GM12801 (cell line): ENCODE results near the gene PCDHGB2.
"Not testable (repeated sequence)": the region's sequence is repeated elsewhere in the genome, so short reads cannot be mapped to it uniquely, and the experiment has no call there.

Experiments used
- TF ChIP-seq, protein P1 (sequence below): IDR thresholded peaks from one replicate; pipeline ENCODE4 v1.5.1; 2011; ENCODE audit warnings: control low read depth; ENCODE audit not compliant: insufficient read length; ENCODE audit errors: extremely low read depth

PCDHGB2 gene

DNA sequence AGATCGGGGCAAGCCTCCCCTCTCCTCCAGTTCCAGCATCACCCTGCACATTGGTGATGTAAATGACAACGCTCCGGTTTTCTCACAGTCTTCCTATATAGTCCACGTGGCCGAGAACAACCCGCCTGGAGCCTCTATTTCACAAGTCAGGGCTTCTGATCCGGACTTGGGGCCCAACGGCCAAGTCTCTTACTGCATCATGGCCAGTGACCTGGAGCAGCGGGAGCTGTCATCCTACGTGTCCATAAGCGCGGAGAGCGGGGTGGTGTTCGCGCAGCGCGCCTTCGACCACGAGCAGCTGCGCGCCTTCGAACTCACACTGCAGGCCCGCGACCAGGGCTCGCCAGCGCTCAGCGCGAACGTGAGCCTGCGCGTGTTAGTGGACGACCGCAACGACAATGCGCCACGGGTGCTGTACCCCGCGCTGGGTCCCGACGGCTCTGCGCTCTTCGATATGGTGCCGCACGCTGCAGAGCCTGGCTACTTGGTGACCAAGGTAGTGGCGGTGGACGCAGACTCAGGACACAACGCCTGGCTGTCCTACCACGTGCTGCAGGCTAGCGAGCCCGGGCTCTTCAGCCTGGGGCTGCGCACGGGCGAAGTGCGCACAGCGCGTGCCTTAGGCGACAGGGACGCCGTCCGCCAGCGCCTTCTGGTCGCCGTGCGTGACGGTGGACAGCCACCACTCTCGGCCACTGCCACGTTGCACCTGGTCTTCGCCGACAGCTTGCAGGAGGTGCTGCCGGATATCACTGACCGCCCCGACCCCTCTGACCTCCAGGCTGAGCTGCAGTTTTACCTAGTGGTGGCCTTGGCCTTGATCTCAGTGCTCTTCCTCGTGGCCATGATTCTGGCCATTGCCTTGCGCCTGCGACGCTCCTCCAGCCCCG is 29.6 kb downstream of the PCDHGB2 start:
- TF ChIP-seq, protein P1, sequence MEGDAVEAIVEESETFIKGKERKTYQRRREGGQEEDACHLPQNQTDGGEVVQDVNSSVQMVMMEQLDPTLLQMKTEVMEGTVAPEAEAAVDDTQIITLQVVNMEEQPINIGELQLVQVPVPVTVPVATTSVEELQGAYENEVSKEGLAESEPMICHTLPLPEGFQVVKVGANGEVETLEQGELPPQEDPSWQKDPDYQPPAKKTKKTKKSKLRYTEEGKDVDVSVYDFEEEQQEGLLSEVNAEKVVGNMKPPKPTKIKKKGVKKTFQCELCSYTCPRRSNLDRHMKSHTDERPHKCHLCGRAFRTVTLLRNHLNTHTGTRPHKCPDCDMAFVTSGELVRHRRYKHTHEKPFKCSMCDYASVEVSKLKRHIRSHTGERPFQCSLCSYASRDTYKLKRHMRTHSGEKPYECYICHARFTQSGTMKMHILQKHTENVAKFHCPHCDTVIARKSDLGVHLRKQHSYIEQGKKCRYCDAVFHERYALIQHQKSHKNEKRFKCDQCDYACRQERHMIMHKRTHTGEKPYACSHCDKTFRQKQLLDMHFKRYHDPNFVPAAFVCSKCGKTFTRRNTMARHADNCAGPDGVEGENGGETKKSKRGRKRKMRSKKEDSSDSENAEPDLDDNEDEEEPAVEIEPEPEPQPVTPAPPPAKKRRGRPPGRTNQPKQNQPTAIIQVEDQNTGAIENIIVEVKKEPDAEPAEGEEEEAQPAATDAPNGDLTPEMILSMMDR: no peak

DNA sequence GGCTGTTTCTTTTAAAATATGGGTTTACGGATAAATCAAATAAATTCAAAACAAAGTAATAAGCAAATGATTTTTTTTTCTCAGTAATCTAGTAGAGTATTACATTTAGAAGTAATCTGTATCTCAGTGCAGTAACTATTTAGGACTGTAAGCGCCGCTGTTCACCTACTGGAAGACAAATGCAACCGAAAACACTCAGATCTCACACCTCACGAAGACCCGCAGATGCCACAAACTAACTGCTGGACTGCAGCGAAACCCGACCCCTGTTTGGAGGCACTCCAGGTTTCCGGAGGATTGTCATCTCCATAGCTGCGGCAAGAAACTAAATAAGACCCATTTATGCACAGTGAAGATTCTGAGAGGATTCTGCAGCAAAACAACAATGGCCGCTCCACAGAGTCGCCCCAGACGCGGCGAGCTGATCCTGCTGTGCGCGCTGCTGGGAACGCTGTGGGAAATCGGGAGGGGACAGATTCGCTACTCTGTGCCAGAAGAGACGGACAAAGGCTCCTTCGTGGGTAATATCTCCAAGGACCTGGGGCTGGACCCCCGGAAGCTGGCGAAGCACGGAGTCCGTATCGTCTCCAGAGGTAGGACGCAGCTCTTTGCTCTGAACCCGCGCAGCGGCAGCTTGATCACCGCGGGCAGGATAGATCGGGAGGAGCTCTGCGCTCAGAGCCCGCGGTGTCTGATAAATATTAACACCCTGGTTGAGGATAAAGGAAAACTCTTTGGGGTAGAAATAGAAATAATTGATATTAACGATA is 32.8 kb downstream of the PCDHGB2 start, which contains the start of gene PCDHGA8:
PCDHGA8 (plus strand) TSS at position 205 of the 770 bp plus-strand sequence; CDS start at position 386, 181 bp downstream.
- TF ChIP-seq, protein P1: no peak

DNA sequence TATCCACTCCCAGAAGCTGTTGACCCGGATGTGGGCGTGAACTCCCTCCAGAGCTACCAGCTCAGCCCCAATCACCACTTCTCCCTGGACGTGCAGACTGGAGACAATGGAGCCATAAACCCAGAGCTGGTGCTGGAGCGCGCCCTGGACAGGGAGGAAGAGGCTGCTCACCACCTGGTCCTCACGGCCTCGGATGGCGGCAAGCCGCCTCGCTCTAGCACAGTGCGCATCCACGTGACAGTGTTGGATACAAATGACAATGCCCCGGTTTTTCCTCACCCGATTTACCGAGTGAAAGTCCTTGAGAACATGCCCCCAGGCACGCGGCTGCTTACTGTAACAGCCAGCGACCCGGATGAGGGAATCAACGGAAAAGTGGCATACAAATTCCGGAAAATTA is 33.5 kb downstream of the PCDHGB2 start:
- TF ChIP-seq, protein P1: no peak

DNA sequence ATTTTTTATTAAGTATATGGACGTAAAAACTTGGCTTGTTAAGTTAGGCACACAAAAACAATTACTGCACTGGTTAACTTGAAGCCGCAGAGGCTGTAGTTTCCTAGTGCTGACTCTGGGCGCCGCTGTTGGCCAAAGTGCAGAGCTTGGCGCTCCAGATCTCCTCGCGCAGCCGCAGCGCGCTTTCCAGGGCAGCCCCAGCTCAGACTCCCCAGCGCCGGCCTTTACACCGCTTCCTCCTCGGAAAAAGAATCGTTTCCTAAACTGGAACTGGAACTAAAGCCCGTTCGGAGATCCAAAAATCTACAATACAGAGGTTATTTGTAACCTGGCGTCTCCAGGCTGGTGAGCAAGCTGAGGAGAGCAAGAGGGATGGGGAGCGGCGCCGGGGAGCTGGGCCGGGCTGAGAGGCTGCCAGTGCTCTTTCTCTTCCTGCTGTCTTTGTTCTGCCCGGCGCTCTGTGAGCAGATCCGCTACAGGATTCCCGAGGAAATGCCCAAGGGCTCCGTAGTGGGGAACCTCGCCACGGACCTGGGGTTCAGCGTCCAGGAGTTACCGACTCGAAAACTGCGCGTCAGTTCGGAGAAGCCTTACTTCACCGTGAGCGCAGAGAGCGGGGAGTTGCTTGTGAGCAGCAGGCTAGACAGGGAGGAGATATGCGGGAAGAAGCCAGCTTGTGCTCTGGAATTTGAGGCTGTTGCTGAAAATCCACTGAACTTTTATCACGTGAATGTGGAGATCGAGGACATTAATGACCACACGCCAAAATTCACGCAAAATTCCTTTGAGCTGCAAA is 38.2 kb downstream of the PCDHGB2 start, which contains the start of gene PCDHGB5:
PCDHGB5 (plus strand) TSS at position 192 of the 796 bp plus-strand sequence; CDS start at position 373, 181 bp downstream.
- TF ChIP-seq, protein P1: not testable (repeated sequence)

DNA sequence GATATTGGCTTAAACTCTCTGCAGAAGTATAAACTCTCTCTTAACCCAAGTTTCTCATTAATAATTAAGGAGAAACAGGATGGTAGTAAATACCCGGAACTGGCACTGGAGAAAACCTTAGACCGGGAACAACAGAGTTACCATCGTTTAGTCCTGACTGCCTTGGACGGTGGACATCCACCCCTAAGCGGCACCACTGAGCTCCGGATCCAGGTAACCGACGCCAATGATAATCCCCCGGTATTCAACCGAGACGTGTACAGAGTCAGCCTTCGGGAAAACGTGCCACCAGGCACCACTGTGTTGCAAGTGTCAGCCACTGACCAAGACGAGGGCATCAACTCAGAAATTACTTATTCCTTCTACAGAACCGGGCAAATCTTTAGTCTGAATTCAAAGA is 38.8 kb downstream of the PCDHGB2 start:
- TF ChIP-seq, protein P1: no peak

DNA sequence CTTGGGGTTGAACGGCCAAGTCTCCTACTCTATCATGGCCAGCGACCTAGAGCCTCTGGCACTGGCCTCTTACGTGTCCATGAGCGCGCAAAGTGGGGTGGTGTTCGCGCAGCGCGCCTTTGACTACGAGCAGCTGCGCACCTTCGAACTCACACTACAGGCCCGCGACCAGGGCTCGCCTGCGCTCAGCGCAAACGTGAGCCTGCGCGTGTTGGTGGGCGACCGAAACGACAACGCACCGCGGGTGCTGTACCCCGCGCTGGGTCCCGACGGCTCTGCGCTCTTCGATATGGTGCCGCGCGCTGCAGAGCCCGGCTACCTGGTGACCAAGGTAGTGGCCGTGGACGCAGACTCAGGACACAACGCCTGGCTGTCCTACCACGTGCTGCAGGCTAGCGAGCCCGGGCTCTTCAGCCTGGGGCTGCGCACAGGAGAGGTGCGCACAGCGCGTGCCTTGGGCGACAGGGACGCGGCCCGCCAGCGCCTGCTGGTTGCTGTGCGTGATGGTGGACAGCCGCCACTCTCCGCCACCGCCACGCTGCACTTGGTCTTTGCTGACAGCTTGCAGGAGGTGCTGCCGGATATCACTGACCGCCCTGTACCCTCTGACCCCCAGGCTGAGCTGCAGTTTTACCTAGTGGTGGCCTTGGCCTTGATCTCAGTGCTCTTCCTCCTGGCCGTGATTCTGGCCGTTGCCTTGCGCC is 39.9 kb downstream of the PCDHGB2 start:
- TF ChIP-seq, protein P1: no peak
